Gastroesophageal sphincter (tissue), 4 donors: ENCODE results near the gene PCSK5. TPM values are rescaled to one million over a fixed set of nuclear protein-coding genes. Genes with fewer than 3 reads are reported as not detected.

ENCODE experiments used
- ATAC-seq: fragments of 150-250 bp; one replicate; pipeline ENCODE4 v1.9.1; 2016; ENCODE audit warnings: mild to moderate bottlenecking, moderate library complexity
- H3K27ac ChIP-seq, 4 donors: fragments of 200-600 bp; sonication (generic) in 3 of 4; 1 replicate in 3 of 4; 2 replicates in 1 of 4; pipeline ENCODE4 v1.5.1; 2016 to 2019
- H3K27me3 ChIP-seq: fragments of 200-600 bp; sonication (generic); one replicate; pipeline ENCODE4 v1.5.1; 2019
- H3K36me3 ChIP-seq, 2 donors: fragments of 200-600 bp; sonication (generic); one replicate each; pipeline ENCODE4 v1.5.1; 2019; ENCODE audit warnings: control low read depth in 1 of 2
- H3K4me1 ChIP-seq, 3 donors: fragments of 200-600 bp; sonication (generic); 1 replicate in 2 of 3; 2 replicates in 1 of 3; pipeline ENCODE4 v1.5.1; 2016 to 2019; ENCODE audit warnings: control low read depth in 2 of 3
- H3K4me3 ChIP-seq, 2 donors: fragments of 200-600 bp; sonication (generic); one replicate each; pipeline ENCODE4 v1.5.1; 2019; ENCODE audit warnings: mild to moderate bottlenecking in 1 of 2, moderate library complexity in 1 of 2
- H3K9me3 ChIP-seq, 3 donors: fragments of 200-600 bp; sonication (generic); one replicate each; pipeline ENCODE4 v1.5.1; 2017 to 2019; ENCODE audit warnings: control low read depth in 2 of 3
- CTCF ChIP-seq, 4 experiments: fragments of 200-600 bp in 2 of 4; fragments of 450-650 bp in 2 of 4; sonication (generic) in 1 of 4; IDR thresholded peaks; one replicate each; pipeline ENCODE4 v1.5.1; 2017 to 2019; ENCODE audit warnings: antibody characterized with exemption in 4 of 4, mild to moderate bottlenecking in 2 of 4, moderate library complexity in 2 of 4
- EP300 ChIP-seq: sonication (generic); formaldehyde crosslinking; IDR thresholded peaks from one replicate; pipeline ENCODE4 v1.6.1; 2017; ENCODE audit warnings: antibody characterized with exemption, mild to moderate bottlenecking
- POLR2A ChIP-seq, 2 donors: fragments of 450-650 bp; IDR thresholded peaks; one replicate each; pipeline ENCODE4 v1.6.1; 2017; ENCODE audit warnings: antibody characterized with exemption in 2 of 2, mild to moderate bottlenecking in 2 of 2, moderate library complexity in 1 of 2
- POLR2AphosphoS5 ChIP-seq: sonication (generic); formaldehyde crosslinking; IDR thresholded peaks from one replicate; pipeline ENCODE4 v1.6.1; 2017; ENCODE audit warnings: antibody characterized with exemption
- WGBS, 2 donors: methylation state at CpG; one replicate each; pipeline ENCODE4 v1.1.5; 2018; ENCODE audit warnings: low coverage in 1 of 2; 5-methylcytosine and 5-hydroxymethylcytosine counted together
- total RNA-seq, 4 donors: library from RNA; depleted of rRNA; stranded (reverse); fragments of >200 nt; gene quantifications; one replicate each; pipeline ENCODE4 v1.1.0, GENCODE V29; 2016

PCSK5 gene
- total RNA-seq, 4 donors from 2014 or later, result 20.1 to 37.3 (median 28.1) TPM

- Histone ChIP-seq H3K4me3 (no peak overlapping the region), H3K36me3 (no peaks in the 10 kb centered on the region), H3K27ac (no peak overlapping the region), H3K27me3 (no peaks in the 10 kb centered on the region), H3K4me1 (no peaks in the 10 kb centered on the region), H3K9me3 (no peaks in the 10 kb centered on the region)
- whole genome bisulfite sequencing, 2 donors, result 93 to 100% methylated on average over 1 of the region's 1 CpG
- ATAC-seq, result no peak
- TF ChIP-seq POLR2AphosphoS5, result no peak
- TF ChIP-seq CTCF (IDR thresholded peaks at IDR 0.05), result no peak
- no peak for TF ChIP-seq EP300
- TF ChIP-seq POLR2A (IDR thresholded peaks at IDR 0.05), result no peak
Observed at GRCh38 chr9:75881761-75882160, 8.7 kb upstream of the PCSK5 start.

- ATAC-seq, result no peak
- no peak overlapping the region for H3K4me3 ChIP-seq
- H3K36me3 ChIP-seq, result no peaks in the 10 kb centered on the region
- WGBS, 2 donors, result 89 to 91% methylated on average over 5 of the region's 5 CpGs
- H3K27me3 ChIP-seq, result no peaks in the 10 kb centered on the region
- peaks cover 0 to 9% (median 3%) of the 10 kb centered on the region in 3 donors for H3K4me1 ChIP-seq
- no peak overlapping the region for H3K27ac ChIP-seq
- no peaks in the 10 kb centered on the region for H3K9me3 ChIP-seq
- TF ChIP-seq CTCF (IDR thresholded peaks at IDR 0.05) (no peak), EP300 (no peak), POLR2AphosphoS5 (no peak)
Observed at GRCh38 chr9:75885652-75886051, 4.8 kb upstream of the PCSK5 start.

- H3K4me1 ChIP-seq, result peaks cover 0 to 35% (median 9%) of the 10 kb centered on the region in 3 donors
- peak overlapping the region; percentile 68 to 69 for H3K4me3 ChIP-seq
- TF ChIP-seq POLR2A (IDR thresholded peaks at IDR 0.05) (no peak), POLR2AphosphoS5 (no peak), EP300 (no peak), CTCF (IDR thresholded peaks at IDR 0.05) (no peak)
- 0 to 1% methylated on average over 2 to 7 of the region's 7 CpGs for WGBS, 2 donors
- no peak for ATAC-seq
- peak overlapping the region; percentile 61 to 94 (median 91) for H3K27ac ChIP-seq
- H3K9me3 ChIP-seq, result no peaks in the 10 kb centered on the region
- H3K36me3 ChIP-seq, result no peaks in the 10 kb centered on the region
- no peaks in the 10 kb centered on the region for H3K27me3 ChIP-seq
Observed at GRCh38 chr9:75889577-75889976, 896 bp upstream of the PCSK5 start.

- peak; percentile 60 for TF ChIP-seq POLR2AphosphoS5
- no peak for TF ChIP-seq POLR2A (IDR thresholded peaks at IDR 0.05)
- peaks cover 0 to 36% (median 9%) of the 10 kb centered on the region in 3 donors for H3K4me1 ChIP-seq
- no peaks in the 10 kb centered on the region for H3K27me3 ChIP-seq
- peak overlapping the region; percentile 68 to 69 for H3K4me3 ChIP-seq
- no peaks in the 10 kb centered on the region for H3K9me3 ChIP-seq
- WGBS, 2 donors, result 0% methylated on average over 9 to 24 of the region's 24 CpGs
- ATAC-seq, result peak; percentile 75
- H3K36me3 ChIP-seq, result no peaks in the 10 kb centered on the region
- H3K27ac ChIP-seq, result peak overlapping the region; percentile 61 to 94 (median 91)
Observed at GRCh38 chr9:75889977-75890471, 449 bp upstream of the PCSK5 start.

GRCh38 chr9:75891277-75891741, 836 bp downstream of the PCSK5 start:
- no peaks in the 10 kb centered on the region for H3K36me3 ChIP-seq
- 0% methylated on average over 1 to 9 of the region's 28 CpGs for WGBS, 2 donors
- H3K4me3 ChIP-seq, result peak overlapping the region; percentile 68 to 69
- H3K27me3 ChIP-seq, result no peaks in the 10 kb centered on the region
- TF ChIP-seq CTCF (IDR thresholded peaks at IDR 0.05), result no peak
- no peak for TF ChIP-seq POLR2AphosphoS5
- no peak for TF ChIP-seq POLR2A (IDR thresholded peaks at IDR 0.05)
- TF ChIP-seq EP300, result no peak
- peaks cover 0 to 44% (median 9%) of the 10 kb centered on the region in 3 donors for H3K4me1 ChIP-seq
- H3K9me3 ChIP-seq, result no peaks in the 10 kb centered on the region
- ATAC-seq, result no peak
- peak overlapping the region; percentile 68 to 94 (median 91) for H3K27ac ChIP-seq
